ENCODE results near the gene CD99. TPM values are rescaled to one million over a fixed set of nuclear protein-coding genes. Genes with fewer than 3 reads are reported as not detected.
A peak's percentile ranks its signal among the peaks of the same experiment; 100 is the strongest.

Gene CD99
- total and polyA plus RNA-seq, 2 of the 13 experiments (the other 11 are each of a cell fraction or from before 2014, with no cell fraction given) = 78.8 to 111 TPM

DNA sequence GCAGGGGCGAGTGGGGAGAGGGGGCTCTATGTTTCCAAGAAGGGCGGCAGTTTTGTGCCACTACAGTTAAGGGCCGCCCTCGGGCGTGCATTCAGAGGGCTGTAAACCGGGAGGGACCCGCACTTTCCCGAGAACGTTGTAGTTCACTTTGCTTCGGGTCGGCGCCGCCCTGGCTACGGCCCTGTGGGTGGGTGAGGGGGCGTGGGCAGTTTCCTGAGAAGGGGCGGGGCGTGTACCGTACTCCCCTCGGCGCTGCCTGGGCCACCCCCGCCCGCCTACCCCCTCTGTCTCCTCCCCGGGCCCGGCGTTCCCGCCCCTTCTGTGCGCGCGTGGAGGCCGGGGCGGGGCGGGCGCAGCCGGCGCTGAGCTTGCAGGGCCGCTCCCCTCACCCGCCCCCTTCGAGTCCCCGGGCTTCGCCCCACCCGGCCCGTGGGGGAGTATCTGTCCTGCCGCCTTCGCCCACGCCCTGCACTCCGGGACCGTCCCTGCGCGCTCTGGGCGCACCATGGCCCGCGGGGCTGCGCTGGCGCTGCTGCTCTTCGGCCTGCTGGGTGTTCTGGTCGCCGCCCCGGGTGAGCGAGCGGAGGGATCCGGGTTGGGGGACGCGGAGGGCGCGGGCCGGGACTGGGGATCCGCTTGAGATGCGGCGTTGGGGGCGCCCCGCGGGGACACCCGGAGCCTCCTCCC is at the start of gene CD99 (continued):
- TF ChIP-seq, protein P1, sequence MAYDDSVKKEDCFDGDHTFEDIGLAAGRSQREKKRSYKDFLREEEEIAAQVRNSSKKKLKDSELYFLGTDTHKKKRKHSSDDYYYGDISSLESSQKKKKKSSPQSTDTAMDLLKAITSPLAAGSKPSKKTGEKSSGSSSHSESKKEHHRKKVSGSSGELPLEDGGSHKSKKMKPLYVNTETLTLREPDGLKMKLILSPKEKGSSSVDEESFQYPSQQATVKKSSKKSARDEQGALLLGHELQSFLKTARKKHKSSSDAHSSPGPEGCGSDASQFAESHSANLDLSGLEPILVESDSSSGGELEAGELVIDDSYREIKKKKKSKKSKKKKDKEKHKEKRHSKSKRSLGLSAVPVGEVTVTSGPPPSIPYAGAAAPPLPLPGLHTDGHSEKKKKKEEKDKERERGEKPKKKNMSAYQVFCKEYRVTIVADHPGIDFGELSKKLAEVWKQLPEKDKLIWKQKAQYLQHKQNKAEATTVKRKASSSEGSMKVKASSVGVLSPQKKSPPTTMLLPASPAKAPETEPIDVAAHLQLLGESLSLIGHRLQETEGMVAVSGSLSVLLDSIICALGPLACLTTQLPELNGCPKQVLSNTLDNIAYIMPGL (CRISPR knock-in tag; IDR thresholded peaks at IDR 0.05; ENCODE audit: borderline replicate concordance in 1 of 2, low read depth in 1 of 2) = peak; percentile 34 to 77; a peak in 2 of 4 replicates
- TF ChIP-seq, protein P2, sequence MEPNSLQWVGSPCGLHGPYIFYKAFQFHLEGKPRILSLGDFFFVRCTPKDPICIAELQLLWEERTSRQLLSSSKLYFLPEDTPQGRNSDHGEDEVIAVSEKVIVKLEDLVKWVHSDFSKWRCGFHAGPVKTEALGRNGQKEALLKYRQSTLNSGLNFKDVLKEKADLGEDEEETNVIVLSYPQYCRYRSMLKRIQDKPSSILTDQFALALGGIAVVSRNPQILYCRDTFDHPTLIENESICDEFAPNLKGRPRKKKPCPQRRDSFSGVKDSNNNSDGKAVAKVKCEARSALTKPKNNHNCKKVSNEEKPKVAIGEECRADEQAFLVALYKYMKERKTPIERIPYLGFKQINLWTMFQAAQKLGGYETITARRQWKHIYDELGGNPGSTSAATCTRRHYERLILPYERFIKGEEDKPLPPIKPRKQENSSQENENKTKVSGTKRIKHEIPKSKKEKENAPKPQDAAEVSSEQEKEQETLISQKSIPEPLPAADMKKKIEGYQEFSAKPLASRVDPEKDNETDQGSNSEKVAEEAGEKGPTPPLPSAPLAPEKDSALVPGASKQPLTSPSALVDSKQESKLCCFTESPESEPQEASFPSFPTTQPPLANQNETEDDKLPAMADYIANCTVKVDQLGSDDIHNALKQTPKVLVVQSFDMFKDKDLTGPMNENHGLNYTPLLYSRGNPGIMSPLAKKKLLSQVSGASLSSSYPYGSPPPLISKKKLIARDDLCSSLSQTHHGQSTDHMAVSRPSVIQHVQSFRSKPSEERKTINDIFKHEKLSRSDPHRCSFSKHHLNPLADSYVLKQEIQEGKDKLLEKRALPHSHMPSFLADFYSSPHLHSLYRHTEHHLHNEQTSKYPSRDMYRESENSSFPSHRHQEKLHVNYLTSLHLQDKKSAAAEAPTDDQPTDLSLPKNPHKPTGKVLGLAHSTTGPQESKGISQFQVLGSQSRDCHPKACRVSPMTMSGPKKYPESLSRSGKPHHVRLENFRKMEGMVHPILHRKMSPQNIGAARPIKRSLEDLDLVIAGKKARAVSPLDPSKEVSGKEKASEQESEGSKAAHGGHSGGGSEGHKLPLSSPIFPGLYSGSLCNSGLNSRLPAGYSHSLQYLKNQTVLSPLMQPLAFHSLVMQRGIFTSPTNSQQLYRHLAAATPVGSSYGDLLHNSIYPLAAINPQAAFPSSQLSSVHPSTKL (CRISPR knock-in tag; IDR thresholded peaks at IDR 0.05) = peak; percentile 30; the same call in 1 of the 2 replicates
- TF ChIP-seq POLR2AphosphoS5 (IDR thresholded peaks at IDR 0.05; ENCODE audit: low read depth, low read length) (peak; percentile 56), GATAD2A (CRISPR knock-in tag; IDR thresholded peaks at IDR 0.05) (peak; percentile 25; the same call in 1 of the 2 replicates), ZNF530 (CRISPR knock-in tag; IDR thresholded peaks at IDR 0.05; ENCODE audit: low read depth) (no peak), ZNF225 (CRISPR knock-in tag; IDR thresholded peaks at IDR 0.05) (0 out of 2 replicates have a peak, but pooled peaks have one; percentile 59), NAIF1 (CRISPR knock-in tag; IDR thresholded peaks at IDR 0.05; ENCODE audit: borderline replicate concordance) (no peak), ZNF17 (CRISPR knock-in tag; IDR thresholded peaks at IDR 0.05) (no peak), YEATS4 (CRISPR knock-in tag; IDR thresholded peaks at IDR 0.05; ENCODE audit: borderline replicate concordance) (peak; percentile 75; the same call in 1 of the 2 replicates), ZNF749 (CRISPR knock-in tag; IDR thresholded peaks at IDR 0.05; ENCODE audit: borderline replicate concordance) (no peak), KMT2B (CRISPR knock-in tag; IDR thresholded peaks at IDR 0.05) (peak; percentile 57), MLLT10 (CRISPR knock-in tag; IDR thresholded peaks at IDR 0.05) (no peak), ASH2L (IDR thresholded peaks at IDR 0.05; ENCODE audit: insufficient read length, low read depth, low read length) (peak; percentile 85), TMF1 (CRISPR knock-in tag; IDR thresholded peaks at IDR 0.05; ENCODE audit: low read depth) (no peak), KLF6 (CRISPR knock-in tag; IDR thresholded peaks at IDR 0.05) (0 out of 2 replicates have a peak, but pooled peaks have one; percentile 49), YY1 (IDR thresholded peaks at IDR 0.05; ENCODE audit: insufficient read depth, insufficient replicate concordance, low read depth, low read length) (peak; percentile 23), ARNT2 (CRISPR knock-in tag; IDR thresholded peaks at IDR 0.05; ENCODE audit: low read depth) (0 out of 2 replicates have a peak, but pooled peaks have one; percentile 46), ZNF292 (CRISPR knock-in tag; IDR thresholded peaks at IDR 0.05; ENCODE audit: borderline replicate concordance, low read depth) (no peak), POLR2G (IDR thresholded peaks at IDR 0.05; ENCODE audit: low read depth, low read length) (peak; percentile 57; the same call in 1 of the 2 replicates), TARDBP (CRISPR knock-in tag; IDR thresholded peaks at IDR 0.05) (no peak; the same call in 1 of the 2 replicates), EED (CRISPR knock-in tag; IDR thresholded peaks at IDR 0.05) (peak; percentile 50; the same call in 1 of the 2 replicates), NR1H2 (CRISPR knock-in tag; IDR thresholded peaks at IDR 0.05; ENCODE audit: borderline replicate concordance, low read depth) (no peak), ZNF24 (IDR thresholded peaks at IDR 0.05) (no peak)

All from HepG2 (cell line).